Sigmoid colon (tissue), 4 donors: ENCODE data around the gene TYR.
"Not testable (repeated sequence)": the region's sequence is repeated elsewhere in the genome, so short reads cannot be mapped to it uniquely, and the experiment has no call there.

Experiments used
- POLR2A ChIP-seq, 2 donors: fragments of 450-650 bp; IDR thresholded peaks; one replicate each; pipeline ENCODE4 v1.6.1; 2016; ENCODE audit warnings: antibody characterized with exemption in 2 of 2, mild to moderate bottlenecking in 2 of 2, moderate library complexity in 2 of 2
- POLR2AphosphoS5 ChIP-seq, 4 donors: sonication (generic); formaldehyde crosslinking; IDR thresholded peaks; one replicate each; pipeline ENCODE4 v1.6.1; 2017; ENCODE audit warnings: antibody characterized with exemption in 4 of 4

DNA sequence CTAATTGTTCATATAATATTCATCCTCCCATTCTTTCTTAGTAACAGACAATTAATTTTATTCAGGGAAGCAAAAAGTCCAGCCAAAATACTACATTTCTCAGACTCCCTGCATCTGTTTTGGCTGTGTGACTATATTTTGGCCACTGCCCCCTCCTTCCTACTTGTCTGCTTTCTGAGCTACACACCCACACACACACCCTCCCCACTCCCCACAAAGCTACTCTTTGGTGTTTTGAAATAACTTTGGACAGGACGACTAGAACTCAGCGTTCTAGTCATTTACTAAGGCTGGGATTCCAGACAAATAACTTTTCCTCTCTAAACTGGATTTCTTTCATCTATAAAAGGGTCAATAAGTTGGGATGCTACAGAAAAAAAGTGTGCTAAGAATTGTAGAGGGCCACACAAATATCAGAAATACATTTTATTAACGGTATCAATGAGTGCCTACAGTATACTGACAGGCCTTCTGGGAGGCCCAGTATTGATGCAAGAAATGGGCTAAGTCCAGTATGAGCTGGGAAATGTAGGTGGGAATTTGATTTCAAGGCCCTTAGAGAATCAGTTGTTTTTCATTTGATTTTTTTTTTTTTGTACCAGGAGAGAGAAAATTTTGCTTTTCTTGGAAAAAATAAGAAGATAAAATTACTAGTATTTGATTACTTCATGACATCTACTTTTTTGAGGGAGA is 165.4 kb downstream of the TYR start:
- not testable (repeated sequence) for TF ChIP-seq POLR2A (IDR thresholded peaks at IDR 0.05)
- peak in 1 of 4 donors; percentile 13 for TF ChIP-seq POLR2AphosphoS5 (IDR thresholded peaks at IDR 0.05)
